ENCODE data around the gene PRR23C.

PRR23C gene

GRCh38 chr3:138995706-138996105 lies 49.0 kb downstream of the PRR23C start:
- DNase-seq (ENCODE audit: low read depth) = no peak

All from activated T-helper 9 cell treated with anti-CD3 and anti-CD28 coated beads, Interleukin-2, amount 50 U/mL, for 16 hours (primary cell).